ENCODE data around the gene OTULINL.

Gene OTULINL

DNA sequence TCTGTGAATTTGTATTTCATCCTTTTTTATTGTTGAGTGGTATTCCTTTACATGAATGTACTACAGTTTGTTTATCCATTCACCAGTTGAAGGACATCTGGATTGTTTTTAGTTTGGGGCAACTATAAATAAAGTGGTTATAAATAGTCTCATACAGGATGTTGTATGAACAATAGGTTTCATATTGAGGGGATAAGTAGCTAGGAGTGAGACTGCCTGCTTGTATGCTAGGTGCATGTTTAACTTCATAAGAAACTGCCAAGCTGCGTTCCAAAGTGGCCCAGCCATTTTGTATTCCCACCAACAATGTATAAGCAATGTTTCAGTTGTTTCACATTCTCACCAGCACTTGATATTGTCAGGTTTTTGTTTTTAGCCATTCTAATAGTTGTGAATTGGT lies 21.5 kb downstream of the OTULINL start:
- DNase-seq: no peak

- DNase-seq: no peak
These were observed 25.5 kb downstream of the OTULINL start for GRCh38 chr5:14607104-14607503.

- no peak for DNase-seq
These were observed 26.6 kb downstream of the OTULINL start for GRCh38 chr5:14608169-14608568.

DNA sequence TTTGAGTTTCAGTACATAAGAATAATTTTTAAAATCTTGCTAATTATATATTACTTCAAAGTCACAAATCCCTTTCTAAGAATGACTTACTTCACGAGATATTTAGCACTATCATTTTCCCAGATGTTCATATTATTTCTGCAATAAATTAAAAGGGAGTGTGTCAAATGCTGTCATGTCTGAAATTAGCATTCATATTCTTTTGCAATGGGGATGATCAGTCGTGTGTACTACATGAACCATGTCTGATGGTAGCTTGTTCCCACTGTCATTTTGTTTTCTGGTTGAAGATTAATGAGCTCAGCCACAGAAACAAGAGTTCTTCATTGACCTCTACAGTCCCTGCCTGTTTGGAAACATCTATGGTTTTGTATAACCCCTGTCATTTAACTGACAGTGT lies 30.1 kb downstream of the OTULINL start:
- no peak for DNase-seq

- DNase-seq: no peak
These were observed 32.9 kb downstream of the OTULINL start for GRCh38 chr5:14614490-14614889.

- DNase-seq: no peak
These were observed 33.8 kb downstream of the OTULINL start for GRCh38 chr5:14615365-14615764.

GRCh38 chr5:14617441-14617840 lies 35.8 kb downstream of the OTULINL start:
- DNase-seq: no peak

DNA sequence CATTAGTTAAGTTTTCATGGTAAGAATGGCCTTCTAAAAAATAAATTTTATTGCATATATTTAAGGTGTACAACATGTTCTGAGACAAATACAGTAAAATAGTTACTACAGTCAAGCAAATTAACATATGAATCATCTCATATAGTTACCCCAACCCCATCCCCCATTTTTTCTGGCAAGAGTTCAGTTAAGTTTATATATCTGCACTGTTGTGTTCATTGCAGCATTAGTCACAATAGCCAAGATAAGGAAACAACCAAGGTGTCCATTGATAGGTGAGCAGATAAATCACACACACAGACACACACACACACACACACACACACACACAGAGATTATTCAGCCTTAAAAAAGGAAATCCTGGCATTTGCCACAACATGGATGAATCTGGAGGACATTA lies 45.7 kb downstream of the OTULINL start:
- DNase-seq: no peak

DNA sequence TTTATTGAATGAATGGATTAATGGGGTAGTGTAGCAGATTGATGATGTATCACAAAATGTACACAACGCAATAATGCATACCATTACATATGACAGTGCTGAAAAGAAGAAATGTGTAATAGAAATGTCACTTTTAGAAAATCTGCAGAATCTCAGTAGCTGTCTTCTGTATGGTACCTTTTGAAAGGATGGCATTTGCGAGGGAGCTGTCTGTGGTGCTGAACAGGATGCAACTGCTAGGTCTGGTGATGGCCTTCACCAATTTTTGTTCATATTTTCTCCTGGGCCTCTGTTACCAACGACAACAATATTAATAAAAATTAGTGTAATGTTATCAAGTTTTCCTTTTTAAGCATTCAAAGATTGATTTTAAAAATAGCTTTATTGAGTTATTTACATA lies 46.8 kb downstream of the OTULINL start:
- DNase-seq: peak; percentile 28 to 42

- no peak for DNase-seq
These were observed 49.1 kb downstream of the OTULINL start for GRCh38 chr5:14630671-14631070.

GRCh38 chr5:14635656-14636055 lies 54.1 kb downstream of the OTULINL start:
- no peak for DNase-seq

DNA sequence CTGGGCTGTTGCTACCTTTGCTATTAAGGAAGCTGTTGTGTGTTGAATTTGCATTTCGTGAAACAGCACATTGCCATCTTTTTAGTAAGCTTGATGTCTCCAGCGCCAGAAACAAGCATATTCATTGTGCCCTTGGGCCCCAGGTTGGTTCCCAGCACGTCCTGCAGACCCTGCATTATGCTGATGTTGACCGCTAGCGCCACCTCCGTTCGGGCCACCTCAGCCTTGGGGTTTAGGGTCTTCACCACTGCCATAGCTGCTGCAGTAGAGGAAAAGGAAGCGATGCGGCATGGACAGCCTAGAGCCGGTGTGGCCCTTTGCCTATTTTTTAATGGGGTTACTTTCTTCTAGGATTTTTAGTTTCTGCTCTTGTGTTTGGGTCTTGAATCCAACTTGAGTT lies 59.2 kb downstream of the OTULINL start:
- no peak for DNase-seq

DNA sequence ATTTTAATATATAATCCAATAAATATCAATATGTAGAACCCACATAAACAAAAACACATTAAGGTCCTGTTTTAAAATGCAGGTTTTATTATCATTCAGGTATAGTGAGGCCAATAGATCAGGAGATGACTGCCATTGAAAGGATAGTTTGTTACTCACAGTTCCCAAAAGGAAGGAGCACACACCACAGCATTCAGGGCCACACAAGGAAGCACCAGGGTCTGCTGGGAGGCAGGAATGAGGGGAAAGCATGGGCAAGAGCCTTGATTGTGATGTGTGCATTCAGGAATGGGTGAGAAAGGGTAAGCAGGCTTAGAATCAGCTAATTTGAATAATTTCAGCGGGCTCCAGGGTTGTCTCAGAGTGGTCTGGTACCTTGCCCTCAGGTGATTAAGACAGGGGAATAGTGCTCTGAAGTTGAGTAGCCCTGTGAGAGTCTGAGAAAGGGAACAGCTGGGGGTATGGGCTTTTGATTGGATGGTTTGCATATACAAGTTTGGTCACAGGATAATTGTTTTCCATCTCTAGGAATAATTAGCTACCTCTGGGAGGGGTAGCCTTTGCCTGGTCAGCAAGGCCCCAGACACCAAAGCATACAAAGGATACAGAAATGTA lies 63.1 kb downstream of the OTULINL start:
- no peak for DNase-seq

- DNase-seq: no peak
These were observed 68.5 kb downstream of the OTULINL start for GRCh38 chr5:14650052-14650451.

GRCh38 chr5:14655146-14655741 lies 73.7 kb downstream of the OTULINL start:
- no peak for DNase-seq

GRCh38 chr5:14656898-14657297 lies 75.3 kb downstream of the OTULINL start:
- no peak for DNase-seq

- no peak for DNase-seq
These were observed 78.4 kb downstream of the OTULINL start for GRCh38 chr5:14659821-14660607.

- DNase-seq: no peak
These were observed 79.2 kb downstream of the OTULINL start for GRCh38 chr5:14660833-14661232.
